ENCODE measurements around the gene ZBTB7C. TPM values are rescaled to one million over a fixed set of nuclear protein-coding genes. Genes with fewer than 3 reads are reported as not detected.

The ZBTB7C gene
- total RNA-seq, 3 donors from 2014 or later (not counting 1 experiment from before 2014, with no cell fraction given), result 0.07 TPM; not detected in 2

- H3K4me3 Mint-ChIP-seq, result no peak overlapping the region
- DNase-seq, result no peak
- Histone ChIP-seq H3K27ac (ENCODE audit: low read length) (no peak overlapping the region), H3K4me1 (ENCODE audit: control insufficient read depth, insufficient read depth, low read length) (no peaks in the 10 kb centered on the region), H3K9me3 (ENCODE audit: control insufficient read depth, insufficient read depth, low read length) (no peaks in the 10 kb centered on the region), H3K36me3 (ENCODE audit: control insufficient read depth, insufficient read depth, low read length) (no peaks in the 10 kb centered on the region), H3K27me3 (ENCODE audit: control insufficient read depth, insufficient read depth, low read length) (no peaks in the 10 kb centered on the region), H3K4me3 (ENCODE audit: low read length) (no peak overlapping the region)
- no peak for ATAC-seq
- intact Hi-C loops (cut with micrococcal nuclease), result no loop called here
- no peaks in the 10 kb centered on the region for H3K9me3 Mint-ChIP-seq
- WGBS (ENCODE audit: insufficient coverage), result 86% methylated on average over 9 of the region's 9 CpGs
- TF ChIP-seq CTCF (IDR thresholded peaks at IDR 0.05), result no peak
- H3K27me3 Mint-ChIP-seq (ENCODE audit: low read depth in 2 of 2), result peaks cover 0 to 5% of the 10 kb centered on the region in 2 donors
- H3K36me3 Mint-ChIP-seq, result no peaks in the 10 kb centered on the region
- H3K27ac Mint-ChIP-seq, result no peak overlapping the region
- no peaks in the 10 kb centered on the region for H3K4me1 Mint-ChIP-seq
Measured at GRCh38 chr18:48116873-48117630, 292.1 kb downstream of the ZBTB7C start.

- no peaks in the 10 kb centered on the region for H3K27me3 ChIP-seq (ENCODE audit: control insufficient read depth, insufficient read depth, low read length)
- 62% methylated on average over 4 of the region's 7 CpGs for WGBS (ENCODE audit: insufficient coverage)
- DNase-seq (no peak), ATAC-seq (no peak)
- intact Hi-C loops (cut with micrococcal nuclease), result no loop called here
- no peak overlapping the region for H3K4me3 ChIP-seq (ENCODE audit: low read length)
- Mint-ChIP-seq H3K4me3 (no peak overlapping the region), H3K4me1 (no peaks in the 10 kb centered on the region), H3K27ac (no peak overlapping the region), H3K27me3 (ENCODE audit: low read depth in 2 of 2) (peaks cover 0 to 5% of the 10 kb centered on the region in 2 donors), H3K36me3 (no peaks in the 10 kb centered on the region), H3K9me3 (no peaks in the 10 kb centered on the region)
- H3K4me1 ChIP-seq (ENCODE audit: control insufficient read depth, insufficient read depth, low read length), result no peaks in the 10 kb centered on the region
- H3K36me3 ChIP-seq (ENCODE audit: control insufficient read depth, insufficient read depth, low read length), result no peaks in the 10 kb centered on the region
- H3K27ac ChIP-seq (ENCODE audit: low read length), result no peak overlapping the region
- no peak for TF ChIP-seq CTCF (IDR thresholded peaks at IDR 0.05)
- H3K9me3 ChIP-seq (ENCODE audit: control insufficient read depth, insufficient read depth, low read length), result no peaks in the 10 kb centered on the region
Measured at GRCh38 chr18:48116017-48116416, 293.2 kb downstream of the ZBTB7C start.

DNA sequence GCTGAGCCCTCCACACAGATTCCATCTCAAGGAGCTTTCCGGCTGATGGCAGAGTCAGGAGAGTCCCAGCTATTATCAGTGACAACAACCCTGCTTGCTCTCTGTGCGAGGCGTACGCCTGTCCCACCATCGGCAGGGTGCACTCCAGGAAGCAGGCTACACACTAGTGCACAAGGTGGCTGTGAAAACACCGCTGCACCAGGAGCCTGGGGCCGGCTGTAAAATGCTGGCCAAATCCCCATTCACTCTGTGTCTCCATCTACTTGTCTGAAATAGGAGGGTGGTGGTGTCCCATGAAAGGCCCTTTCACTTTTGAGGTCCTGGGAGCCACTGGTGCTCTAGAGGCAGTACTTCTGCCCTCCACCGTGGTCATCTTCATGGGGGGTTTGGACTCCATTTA, 295.5 kb downstream of the ZBTB7C start:
- no peak for TF ChIP-seq CTCF (IDR thresholded peaks at IDR 0.05)
- no peaks in the 10 kb centered on the region for H3K4me1 Mint-ChIP-seq
- no peaks in the 10 kb centered on the region for H3K36me3 Mint-ChIP-seq
- no peak overlapping the region for H3K4me3 Mint-ChIP-seq
- Histone ChIP-seq H3K27ac (ENCODE audit: low read length) (no peak overlapping the region), H3K4me3 (ENCODE audit: low read length) (no peak overlapping the region), H3K27me3 (ENCODE audit: control insufficient read depth, insufficient read depth, low read length) (no peaks in the 10 kb centered on the region), H3K9me3 (ENCODE audit: control insufficient read depth, insufficient read depth, low read length) (no peaks in the 10 kb centered on the region), H3K4me1 (ENCODE audit: control insufficient read depth, insufficient read depth, low read length) (no peaks in the 10 kb centered on the region), H3K36me3 (ENCODE audit: control insufficient read depth, insufficient read depth, low read length) (no peaks in the 10 kb centered on the region)
- H3K9me3 Mint-ChIP-seq, result no peaks in the 10 kb centered on the region
- 94% methylated on average over 7 of the region's 8 CpGs for WGBS (ENCODE audit: insufficient coverage)
- no peak overlapping the region for H3K27ac Mint-ChIP-seq
- intact Hi-C loops (cut with micrococcal nuclease), result no loop called here
- no peak for DNase-seq
- H3K27me3 Mint-ChIP-seq (ENCODE audit: low read depth in 2 of 2), result peaks cover 2 to 7% of the 10 kb centered on the region in 2 donors
- ATAC-seq, result no peak

DNA sequence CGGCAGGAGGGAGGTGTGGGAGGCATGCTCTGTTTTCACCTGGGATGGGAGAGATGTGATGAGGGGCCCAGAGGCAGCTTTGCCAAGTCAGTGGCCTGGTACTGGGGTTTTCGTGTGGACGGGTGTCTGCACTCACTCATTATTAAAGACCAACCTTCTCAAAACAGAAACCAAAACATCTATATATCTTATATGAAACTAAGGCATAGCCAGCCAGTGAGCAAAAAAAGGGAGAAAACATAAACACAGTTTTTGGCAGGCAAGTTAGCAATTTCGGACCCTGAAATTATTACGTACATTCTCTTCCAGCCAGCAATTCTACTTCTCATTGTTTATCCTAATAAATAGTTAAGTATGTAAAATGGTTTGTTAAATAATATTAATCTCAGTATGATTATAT, 297.6 kb downstream of the ZBTB7C start:
- no peak for TF ChIP-seq CTCF (IDR thresholded peaks at IDR 0.05)
- WGBS (ENCODE audit: insufficient coverage), result 60% methylated on average over 3 of the region's 5 CpGs
- H3K4me3 Mint-ChIP-seq, result no peak overlapping the region
- H3K27me3 Mint-ChIP-seq (ENCODE audit: low read depth in 2 of 2), result peaks cover 6 to 9% of the 10 kb centered on the region in 2 donors
- ATAC-seq (no peak), DNase-seq (no peak)
- no peak overlapping the region for H3K4me3 ChIP-seq (ENCODE audit: low read length)
- no peaks in the 10 kb centered on the region for H3K4me1 Mint-ChIP-seq
- intact Hi-C loops (cut with micrococcal nuclease), result no loop called here
- H3K4me1 ChIP-seq (ENCODE audit: control insufficient read depth, insufficient read depth, low read length), result no peaks in the 10 kb centered on the region
- H3K9me3 ChIP-seq (ENCODE audit: control insufficient read depth, insufficient read depth, low read length), result no peaks in the 10 kb centered on the region
- H3K36me3 ChIP-seq (ENCODE audit: control insufficient read depth, insufficient read depth, low read length), result no peaks in the 10 kb centered on the region
- H3K27ac ChIP-seq (ENCODE audit: low read length), result no peak overlapping the region
- H3K27ac Mint-ChIP-seq, result no peak overlapping the region
- no peaks in the 10 kb centered on the region for H3K9me3 Mint-ChIP-seq
- H3K27me3 ChIP-seq (ENCODE audit: control insufficient read depth, insufficient read depth, low read length), result no peaks in the 10 kb centered on the region
- H3K36me3 Mint-ChIP-seq, result no peaks in the 10 kb centered on the region
